ENCODE data around the gene TEDC2.
"Not testable (repeated sequence)": the region's sequence is repeated elsewhere in the genome, so short reads cannot be mapped to it uniquely, and the experiment has no call there.

Gene TEDC2

GRCh38 chr16:2478279-2478678, 18.4 kb downstream of the TEDC2 start:
- FAIRE-seq, result no peak

DNA sequence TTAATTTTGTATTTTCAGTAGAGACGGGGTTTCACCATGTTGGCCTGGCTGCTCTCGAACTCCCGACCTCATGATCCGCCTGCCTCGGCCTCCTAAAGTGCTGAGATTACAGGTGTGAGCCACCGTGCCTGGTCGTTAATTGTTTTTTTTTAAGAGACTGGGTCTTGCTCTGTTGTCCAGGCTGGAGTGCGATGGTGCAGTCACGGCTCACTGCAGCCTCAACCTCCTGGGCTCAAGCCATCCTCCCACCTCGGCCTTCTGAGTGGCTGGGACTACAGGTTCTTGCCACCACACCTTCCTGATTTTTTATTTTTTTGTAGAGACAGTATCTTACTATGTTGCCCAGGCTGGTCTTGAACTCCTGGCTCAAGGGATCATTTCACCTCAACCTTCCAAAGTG, 20.1 kb downstream of the TEDC2 start:
- FAIRE-seq, result not testable (repeated sequence)

GRCh38 chr16:2480948-2481347, 21.0 kb downstream of the TEDC2 start:
- no peak for FAIRE-seq

- FAIRE-seq, result no peak
Observed at GRCh38 chr16:2481676-2482075, 21.8 kb downstream of the TEDC2 start.

DNA sequence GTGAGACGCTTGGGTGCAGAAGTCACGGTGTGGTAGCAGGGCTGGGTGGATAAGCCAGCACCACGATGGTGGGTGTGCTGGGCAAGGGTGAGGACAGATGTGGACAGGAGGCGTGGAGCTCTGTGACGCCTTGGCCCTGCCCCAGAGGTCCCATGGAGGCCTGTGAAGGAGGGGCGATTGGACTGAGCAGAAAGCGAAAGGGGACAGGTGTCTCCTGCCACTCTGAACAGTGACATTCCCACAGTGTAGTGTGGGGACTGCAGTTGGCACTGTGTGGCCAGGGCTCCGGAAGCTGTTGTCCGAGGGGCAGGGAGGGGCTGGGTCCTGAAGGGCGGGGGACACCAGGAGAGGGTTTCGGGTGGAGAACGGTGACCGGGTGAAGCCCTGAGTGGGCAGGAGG, 22.3 kb downstream of the TEDC2 start:
- no peak for FAIRE-seq

GRCh38 chr16:2482708-2483534, 23.0 kb downstream of the TEDC2 start:
- no peak for FAIRE-seq

DNA sequence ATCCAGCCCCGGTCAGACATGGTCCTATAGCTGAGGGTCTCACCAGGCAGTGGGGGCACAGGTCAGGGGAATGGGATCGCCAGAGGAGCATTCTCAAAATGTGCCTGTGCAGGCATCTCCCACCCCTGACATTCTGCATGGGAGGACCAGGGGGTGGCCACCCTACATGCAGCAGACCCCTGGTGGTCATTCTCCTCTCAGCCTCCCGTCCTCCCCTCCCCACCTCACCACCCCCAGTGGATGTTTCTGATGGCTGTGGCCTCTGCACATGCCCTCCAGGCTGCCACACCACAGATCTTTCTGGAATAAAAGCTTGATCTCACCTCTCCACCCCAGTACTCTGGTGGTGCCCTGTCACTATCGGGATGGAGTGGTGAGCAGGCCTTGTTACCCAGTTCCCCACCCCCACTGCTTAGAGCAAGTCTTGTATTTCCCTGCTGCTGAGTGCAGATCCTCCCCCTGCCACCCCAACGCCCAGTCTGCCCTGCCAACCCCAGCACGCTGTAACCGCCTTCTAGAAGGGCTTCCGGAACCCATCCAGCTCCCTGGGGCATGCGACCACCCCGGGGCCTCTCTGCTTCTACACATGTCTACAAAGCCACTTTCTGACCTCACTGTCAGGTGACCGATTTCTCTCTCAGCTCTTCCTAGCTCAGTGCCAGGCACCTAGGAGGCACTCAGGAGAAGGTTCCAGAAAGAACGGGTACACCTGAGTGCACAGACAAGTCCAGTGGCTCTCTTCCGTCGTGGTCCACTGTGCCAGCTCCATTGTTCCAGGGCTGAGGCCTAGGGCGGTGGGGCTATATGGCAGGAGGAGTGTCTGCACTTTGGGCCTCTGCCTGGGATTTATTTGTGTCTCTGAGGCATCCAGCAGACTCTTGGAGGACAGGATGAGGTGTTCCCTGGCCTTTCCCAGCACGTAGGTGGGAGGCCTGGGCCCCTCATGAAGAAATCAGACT, 24.3 kb downstream of the TEDC2 start:
- FAIRE-seq, result no peak

DNA sequence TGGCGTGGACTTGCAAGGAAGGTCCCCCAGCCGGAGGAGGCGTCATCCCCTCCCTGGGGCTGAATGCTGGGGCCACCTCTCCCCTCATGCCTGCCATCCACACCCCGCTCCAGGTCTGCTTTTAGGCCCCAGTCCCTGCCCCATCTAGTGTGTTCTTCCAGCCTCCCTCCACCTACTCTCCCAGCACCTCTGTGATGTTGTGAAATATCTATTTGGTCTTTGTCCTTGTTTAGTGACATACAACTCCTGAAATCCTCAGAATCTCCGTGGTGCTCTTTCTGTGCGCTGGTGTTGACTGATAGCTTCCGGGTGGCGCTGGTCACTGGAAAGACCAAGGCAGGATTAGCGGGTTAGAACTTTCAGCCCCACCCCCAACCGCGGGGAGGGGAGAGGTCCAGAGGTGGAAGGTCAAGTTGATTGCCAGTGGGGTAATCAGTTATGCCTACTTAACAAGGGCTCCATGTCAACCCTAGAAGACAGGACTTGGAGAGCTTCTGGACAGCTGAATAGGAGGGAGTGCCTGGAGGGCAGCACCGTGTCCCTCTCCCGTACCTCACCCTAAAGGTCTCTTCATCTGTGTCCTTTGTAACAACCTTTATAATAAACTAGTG, 25.1 kb downstream of the TEDC2 start:
- no peak for FAIRE-seq

- FAIRE-seq, result no peak
Observed at GRCh38 chr16:2485811-2486507, 26.1 kb downstream of the TEDC2 start.

DNA sequence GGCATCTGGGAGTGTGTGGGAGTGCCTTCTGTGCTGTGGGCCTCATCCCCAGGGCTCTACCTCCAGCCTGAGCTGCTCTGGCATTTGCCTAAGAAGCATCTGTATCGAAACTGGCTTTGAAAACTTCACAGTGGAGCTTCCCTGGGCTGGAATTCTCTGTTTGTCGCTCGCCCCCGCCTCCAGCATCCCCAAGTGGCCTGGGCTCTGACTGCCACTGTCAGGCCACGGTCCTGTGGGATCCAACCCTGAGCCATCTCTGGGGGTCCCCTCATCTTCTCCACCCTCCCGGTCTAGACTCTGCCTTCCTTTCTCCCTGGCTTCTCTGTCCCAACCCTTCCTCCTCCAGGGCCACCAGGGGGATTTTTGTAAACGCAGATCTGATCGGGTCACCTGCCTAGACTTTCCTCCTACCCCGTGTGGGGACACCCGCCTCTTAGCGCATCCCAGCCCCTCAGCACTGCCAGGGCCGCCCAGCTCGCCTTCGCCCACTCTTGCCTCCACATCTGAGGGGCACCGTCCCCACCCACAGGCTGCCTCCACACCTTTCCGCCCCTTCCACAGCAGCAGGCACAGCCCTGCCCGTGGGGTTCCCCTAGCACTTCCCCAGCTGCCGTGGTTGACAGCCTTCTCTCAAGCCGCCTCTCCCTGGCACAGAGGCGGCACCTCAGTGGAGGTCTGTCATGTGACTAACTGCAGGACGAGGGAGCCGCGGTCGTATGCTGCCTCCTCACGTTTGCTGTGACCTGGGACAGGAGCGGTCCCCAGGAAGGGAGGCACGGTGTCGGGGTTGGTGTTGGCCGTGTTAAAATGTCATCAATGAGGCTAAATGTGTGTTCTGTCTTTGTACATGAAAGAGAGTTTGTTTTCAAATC, 27.0 kb downstream of the TEDC2 start:
- no peak for FAIRE-seq

- no peak for FAIRE-seq
Observed at GRCh38 chr16:2487517-2487842, 27.6 kb downstream of the TEDC2 start.

DNA sequence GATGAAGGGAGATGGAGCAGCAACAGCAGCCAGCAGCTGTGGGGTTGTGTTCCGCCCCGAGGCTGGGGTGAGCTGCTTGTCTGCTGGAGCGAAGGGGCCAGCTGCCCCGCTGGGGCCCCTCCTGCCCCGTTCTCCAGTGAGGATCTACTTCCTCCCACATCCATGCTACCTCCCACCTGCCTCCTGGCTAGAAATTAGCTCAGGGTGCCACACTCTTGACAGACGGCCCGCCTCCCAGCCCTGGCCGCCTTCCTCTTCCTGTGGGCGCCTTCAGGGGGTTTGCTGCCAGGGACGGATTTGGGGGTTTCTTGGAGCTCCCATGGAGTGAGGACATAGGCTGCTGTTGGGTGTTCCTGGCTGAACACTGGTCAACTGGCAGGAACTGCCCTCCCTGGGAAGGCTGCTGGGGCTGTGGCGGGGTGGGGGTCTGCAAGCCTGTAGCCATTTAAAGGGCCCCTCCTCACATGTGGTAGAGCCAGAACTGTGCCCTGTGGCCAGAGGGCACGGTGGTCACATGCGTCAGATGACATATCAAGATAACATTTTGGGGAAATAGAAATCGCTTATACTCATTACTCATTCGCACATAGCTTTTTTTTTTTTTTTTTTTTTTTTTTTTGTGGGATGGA, 28.1 kb downstream of the TEDC2 start:
- no peak for FAIRE-seq

DNA sequence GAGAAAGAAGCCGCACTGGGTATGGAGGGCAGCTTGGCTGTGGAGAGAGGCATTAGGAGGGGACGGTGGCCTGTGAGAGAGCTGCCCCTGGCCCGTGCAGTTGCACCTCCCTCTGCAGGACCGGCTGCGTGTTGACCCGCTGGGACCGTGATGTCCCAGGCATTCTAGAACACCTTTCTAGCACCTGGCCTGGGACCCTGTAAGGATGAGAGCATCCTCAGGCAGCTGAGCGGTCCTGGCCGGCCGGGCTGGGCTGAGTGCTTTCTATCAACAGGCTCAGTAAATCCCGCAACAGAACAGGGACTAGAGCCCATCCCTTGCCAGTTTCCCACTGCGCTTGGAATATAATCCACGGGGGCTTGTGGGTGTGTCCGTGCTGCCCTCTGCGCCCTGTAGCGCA, 29.7 kb downstream of the TEDC2 start:
- no peak for FAIRE-seq

DNA sequence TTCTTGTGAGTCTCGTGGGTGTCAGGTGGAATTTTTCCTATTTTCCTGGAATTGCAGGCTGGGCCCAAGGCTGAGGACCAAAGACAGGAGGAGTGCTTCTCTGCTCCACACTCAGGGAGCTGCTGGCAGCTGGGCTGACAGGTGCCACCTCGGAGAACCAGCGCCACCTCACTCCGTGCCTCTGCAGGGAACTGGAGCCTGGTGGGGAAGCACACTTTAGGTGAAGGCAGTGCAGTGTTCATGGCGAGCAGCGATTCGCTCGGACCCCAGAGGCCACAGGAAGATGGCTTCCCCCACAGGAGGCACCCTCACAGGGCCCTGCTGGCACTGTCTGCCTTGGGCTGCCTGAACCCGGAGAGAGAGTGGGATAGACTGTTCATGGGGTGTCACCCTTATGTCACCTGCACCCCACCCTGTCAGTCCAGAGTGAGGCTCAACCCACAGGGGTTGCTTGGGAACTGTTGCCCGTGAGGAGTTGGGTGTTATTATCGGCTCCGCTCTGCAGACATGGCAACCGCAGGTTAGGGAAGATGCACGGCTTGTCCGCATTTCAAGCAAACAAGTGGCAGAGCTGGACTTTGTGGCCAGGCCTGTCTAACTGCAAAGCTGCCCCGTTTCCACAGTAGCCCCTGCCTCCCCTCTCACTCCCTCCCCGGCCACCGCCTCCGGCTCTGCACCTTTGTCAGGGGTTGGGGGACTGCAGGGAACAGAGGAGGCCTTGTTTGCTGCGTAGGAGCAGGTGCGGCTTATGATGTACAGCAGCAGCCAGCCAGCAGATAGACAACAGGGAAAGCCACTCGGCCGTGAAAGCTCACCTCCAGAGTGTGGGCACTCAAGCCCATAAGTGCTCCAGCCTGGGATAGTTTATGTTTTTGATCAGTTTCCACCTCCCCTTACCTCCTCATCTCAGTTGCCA, 30.5 kb downstream of the TEDC2 start:
- FAIRE-seq, result no peak

GRCh38 chr16:2492292-2492691, 32.4 kb downstream of the TEDC2 start:
- FAIRE-seq, result no peak

GRCh38 chr16:2493605-2494004, 33.7 kb downstream of the TEDC2 start:
- FAIRE-seq, result no peak

DNA sequence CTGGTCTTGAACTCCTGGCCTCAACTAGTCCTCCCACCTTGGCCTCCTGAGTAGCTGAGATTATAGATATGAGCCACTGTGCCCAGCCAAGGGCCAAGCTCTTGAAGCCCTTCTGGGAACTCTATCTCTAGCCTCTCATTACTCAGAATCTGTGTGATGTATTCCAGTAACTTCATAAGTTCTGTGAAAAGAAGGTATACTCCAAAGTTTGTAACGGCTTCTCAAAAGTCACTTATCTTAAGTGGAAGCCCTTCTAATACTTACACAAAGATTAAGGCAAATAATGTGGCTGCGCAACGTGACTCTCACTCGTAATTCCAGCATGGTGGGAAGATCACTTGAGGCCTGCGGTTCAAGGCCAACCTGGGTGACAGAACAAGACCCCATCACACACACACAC, 34.7 kb downstream of the TEDC2 start:
- FAIRE-seq, result no peak

- FAIRE-seq, result no peak
Observed at GRCh38 chr16:2495041-2495440, 35.1 kb downstream of the TEDC2 start.

DNA sequence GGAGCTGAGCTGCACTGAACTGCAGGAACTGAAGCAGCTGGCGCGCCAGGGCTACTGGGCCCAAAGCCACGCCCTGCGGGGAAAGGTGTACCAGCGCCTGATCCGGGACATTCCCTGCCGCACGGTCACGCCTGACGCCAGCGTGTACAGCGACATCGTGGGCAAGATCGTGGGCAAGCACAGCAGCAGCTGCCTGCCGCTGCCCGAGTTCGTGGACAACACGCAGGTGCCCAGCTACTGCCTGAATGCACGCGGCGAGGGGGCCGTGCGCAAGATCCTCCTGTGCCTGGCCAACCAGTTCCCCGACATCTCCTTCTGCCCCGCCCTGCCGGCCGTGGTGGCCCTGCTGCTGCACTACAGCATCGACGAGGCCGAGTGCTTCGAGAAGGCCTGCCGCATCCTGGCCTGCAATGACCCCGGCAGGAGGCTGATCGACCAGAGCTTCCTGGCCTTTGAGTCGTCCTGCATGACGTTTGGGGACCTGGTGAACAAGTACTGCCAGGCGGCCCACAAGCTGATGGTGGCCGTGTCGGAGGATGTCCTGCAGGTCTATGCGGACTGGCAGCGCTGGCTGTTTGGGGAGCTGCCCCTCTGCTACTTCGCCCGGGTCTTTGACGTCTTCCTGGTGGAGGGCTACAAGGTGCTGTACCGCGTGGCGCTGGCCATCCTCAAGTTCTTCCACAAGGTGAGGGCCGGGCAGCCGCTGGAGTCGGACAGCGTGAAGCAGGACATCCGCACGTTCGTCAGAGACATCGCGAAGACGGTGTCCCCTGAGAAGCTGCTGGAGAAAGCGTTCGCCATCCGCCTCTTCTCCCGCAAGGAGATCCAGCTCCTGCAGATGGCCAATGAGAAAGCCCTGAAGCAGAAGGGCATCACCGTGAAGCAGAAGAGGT, 36.6 kb downstream of the TEDC2 start:
- FAIRE-seq, result no peak

Measured in G401.6 (cell line).